ENCODE results near the gene BCL2. TPM values are rescaled to one million over a fixed set of nuclear protein-coding genes. Genes with fewer than 3 reads are reported as not detected.

BCL2 gene
- polyA plus RNA-seq, 1 of the 3 experiments (the other 2 are of a cell fraction): 1.5 TPM

GRCh38 chr18:63173983-63174382 is 145.6 kb downstream of the BCL2 start:
- Histone ChIP-seq H3K9me3 (no peaks in the 10 kb centered on the region), H3K9me2 (no peaks in the 10 kb centered on the region), H4K20me1 (ENCODE audit: insufficient read depth) (no peaks in the 10 kb centered on the region), H3F3A (replicated peaks; ENCODE audit: insufficient read depth) (peaks cover 3% of the 10 kb centered on the region), H3K79me2 (ENCODE audit: insufficient read depth) (no peaks in the 10 kb centered on the region), H3K4me3 (ENCODE audit: low read depth in 2 of 2, low read length in 1 of 2) (no peak overlapping the region), H3K9ac (no peak overlapping the region), H3K27ac (ENCODE audit: low read depth in 2 of 2, low read length in 1 of 2) (no peak overlapping the region), H3K4me2 (no peak overlapping the region), H3K27me3 (ENCODE audit: insufficient read depth) (no peaks in the 10 kb centered on the region), H3K36me3 (replicated peaks in 1 of 2; ENCODE audit: control insufficient read depth in 1 of 2, insufficient read depth in 2 of 2, low read length in 1 of 2) (no peaks in the 10 kb centered on the region), H2AFZ (ENCODE audit: low read depth) (no peak overlapping the region), H3K4me1 (ENCODE audit: control insufficient read depth in 1 of 2, insufficient read depth in 2 of 2, low read depth in 1 of 2, low read length in 1 of 2) (no peaks in the 10 kb centered on the region; a peak in 1 of 4 replicates)
- WGBS (ENCODE audit: low lambda C conversion rate): 97% methylated on average over 2 of the region's 2 CpGs
- TF ChIP-seq RCOR1 (IDR thresholded peaks at IDR 0.05; ENCODE audit: low read length) (no peak), TCF12 (IDR thresholded peaks at IDR 0.05) (no peak), ELF1 (IDR thresholded peaks at IDR 0.05) (no peak), ZBTB33 (IDR thresholded peaks at IDR 0.05; ENCODE audit: borderline replicate concordance, low read depth) (no peak), TEAD4 (IDR thresholded peaks at IDR 0.05; ENCODE audit: borderline replicate concordance, insufficient read depth) (no peak)
- DNase-seq: no peak
- ChIA-PET POLR2A (no interaction called here), CTCF (no interaction called here)

- ChIA-PET CTCF (no interaction called here), POLR2A (no interaction called here)
- no peak for TF ChIP-seq RXRA (IDR thresholded peaks at IDR 0.05; ENCODE audit: borderline replicate concordance, low read depth)
- no peak for TF ChIP-seq PBX3 (IDR thresholded peaks at IDR 0.05)
- no peak for TF ChIP-seq EZH2phosphoT487 (IDR thresholded peaks at IDR 0.05; ENCODE audit: borderline replicate concordance, low read depth)
- no peak for TF ChIP-seq TAF1 (IDR thresholded peaks at IDR 0.05; ENCODE audit: borderline replicate concordance, low read depth, low read length)
- TF ChIP-seq GABPA (IDR thresholded peaks at IDR 0.05; ENCODE audit: low read depth): no peak
- TF ChIP-seq MAX (IDR thresholded peaks at IDR 0.05; ENCODE audit: low read depth): no peak
- no peak for TF ChIP-seq NFIC (IDR thresholded peaks at IDR 0.05; ENCODE audit: borderline replicate concordance)
- no peak for DNase-seq
- Histone ChIP-seq H3K9me3 (no peaks in the 10 kb centered on the region), H3K36me3 (replicated peaks in 1 of 2; ENCODE audit: control insufficient read depth in 1 of 2, insufficient read depth in 2 of 2, low read length in 1 of 2) (no peaks in the 10 kb centered on the region), H3K4me1 (ENCODE audit: control insufficient read depth in 1 of 2, insufficient read depth in 2 of 2, low read depth in 1 of 2, low read length in 1 of 2) (peaks cover 0 to 6% of the 10 kb centered on the region in 2 experiments; a peak in 1 of 4 replicates), H3F3A (replicated peaks; ENCODE audit: insufficient read depth) (peaks cover 3% of the 10 kb centered on the region), H3K4me2 (no peak overlapping the region), H2AFZ (ENCODE audit: low read depth) (no peak overlapping the region), H3K9ac (no peak overlapping the region), H3K27ac (ENCODE audit: low read depth in 2 of 2, low read length in 1 of 2) (no peak overlapping the region), H3K9me2 (no peaks in the 10 kb centered on the region), H3K79me2 (ENCODE audit: insufficient read depth) (no peaks in the 10 kb centered on the region), H3K27me3 (ENCODE audit: insufficient read depth) (no peaks in the 10 kb centered on the region), H3K4me3 (ENCODE audit: low read depth in 2 of 2, low read length in 1 of 2) (no peak overlapping the region), H4K20me1 (ENCODE audit: insufficient read depth) (no peaks in the 10 kb centered on the region)
- 94% methylated on average over 5 of the region's 5 CpGs for WGBS (ENCODE audit: low lambda C conversion rate)
Observed at GRCh38 chr18:63169853-63170252, 149.7 kb downstream of the BCL2 start.

Measured in SK-N-SH (cell line).